Activated gamma-delta T cell (primary cell): ENCODE data around the gene CRB2.
"Not testable (repeated sequence)": the region's sequence is repeated elsewhere in the genome, so short reads cannot be mapped to it uniquely, and the experiment has no call there.

ENCODE experiments used
- DNase-seq: peaks from one replicate; lab custom pipeline; 2025; lab: John Stamatoyannopoulos, UW

Gene CRB2

DNA sequence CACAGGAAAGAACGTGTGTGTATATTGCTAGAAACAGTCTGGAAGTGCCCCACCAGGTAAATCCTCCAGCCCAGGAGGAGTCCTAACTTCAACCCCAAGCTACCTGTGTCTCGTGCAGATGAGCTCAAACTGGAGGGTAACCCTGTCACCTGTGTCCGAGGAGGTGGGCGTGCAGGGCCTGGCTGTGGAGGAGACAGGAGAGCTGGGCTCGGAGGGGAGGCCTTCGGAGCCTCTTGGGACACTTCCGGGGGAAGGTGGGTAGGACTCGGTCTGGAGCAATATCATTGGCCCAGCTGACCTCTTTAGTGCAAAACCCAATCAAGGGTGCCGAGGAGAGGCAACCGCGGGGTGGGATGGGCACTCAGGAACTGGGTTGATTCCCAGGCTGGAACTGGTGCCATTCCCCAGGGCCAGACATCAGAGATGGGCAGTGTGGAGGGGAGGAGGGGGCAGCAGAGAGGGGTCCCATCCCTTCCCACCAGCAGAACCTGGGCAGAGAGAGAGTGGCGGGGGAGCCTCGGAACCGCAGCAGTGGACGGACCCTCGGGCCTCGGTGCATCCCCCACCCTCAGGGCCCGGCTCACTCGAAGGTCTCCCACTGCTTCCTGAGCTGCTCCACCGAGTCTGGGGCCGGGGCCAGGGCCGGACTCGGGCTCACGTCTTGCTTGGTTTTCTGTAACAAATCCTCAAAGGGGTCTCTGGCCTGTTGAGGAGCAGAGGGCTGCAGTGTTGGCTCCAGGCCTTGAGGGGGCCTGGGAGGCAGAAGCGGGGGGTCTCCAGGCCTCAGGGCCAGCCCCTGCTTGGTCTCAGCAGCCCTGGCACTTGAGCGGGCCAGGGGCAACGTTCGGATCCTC is 25.1 kb downstream of the CRB2 start:
- no peak for DNase-seq

DNA sequence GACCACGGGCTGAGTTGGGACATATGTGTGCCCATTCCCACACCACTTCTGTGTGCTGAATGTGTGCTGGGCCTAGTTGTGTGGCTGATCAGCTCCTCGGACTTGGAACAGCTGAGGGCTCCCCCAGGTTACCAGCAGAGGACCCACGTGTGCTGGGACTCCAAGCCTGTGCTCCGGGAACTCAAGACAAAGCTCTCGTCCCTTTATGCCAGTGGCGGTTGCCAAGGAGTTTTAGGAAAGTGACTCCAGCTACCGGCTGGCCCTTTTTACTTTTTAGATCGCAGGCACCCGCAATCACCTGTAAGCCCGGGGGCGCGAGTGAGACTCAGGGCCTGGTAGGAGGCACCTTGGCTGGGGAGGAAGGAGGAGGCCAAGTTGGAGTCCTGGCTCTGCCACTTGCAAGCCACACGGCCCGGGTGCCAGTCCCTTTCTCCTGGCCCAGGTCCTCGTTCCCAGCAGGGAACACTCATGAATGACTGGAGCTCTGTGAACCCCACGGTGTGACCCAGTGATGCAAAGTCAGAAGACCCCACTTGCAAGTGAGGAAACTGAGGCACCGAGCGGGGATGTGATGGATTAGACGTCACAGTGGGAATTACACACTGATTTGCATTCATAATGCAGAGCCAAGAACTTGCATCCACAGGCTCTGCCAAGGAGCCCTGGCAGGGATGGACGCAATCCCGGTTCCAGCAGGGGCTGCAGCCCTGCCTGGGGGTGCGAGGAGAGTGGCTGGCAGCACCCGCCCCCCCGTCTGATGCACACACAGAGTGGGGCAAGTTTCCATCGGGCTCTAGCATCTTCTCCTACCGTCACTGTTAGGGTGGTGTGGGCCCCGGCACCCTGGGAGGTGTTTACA is 26.9 kb downstream of the CRB2 start:
- DNase-seq: no peak

DNA sequence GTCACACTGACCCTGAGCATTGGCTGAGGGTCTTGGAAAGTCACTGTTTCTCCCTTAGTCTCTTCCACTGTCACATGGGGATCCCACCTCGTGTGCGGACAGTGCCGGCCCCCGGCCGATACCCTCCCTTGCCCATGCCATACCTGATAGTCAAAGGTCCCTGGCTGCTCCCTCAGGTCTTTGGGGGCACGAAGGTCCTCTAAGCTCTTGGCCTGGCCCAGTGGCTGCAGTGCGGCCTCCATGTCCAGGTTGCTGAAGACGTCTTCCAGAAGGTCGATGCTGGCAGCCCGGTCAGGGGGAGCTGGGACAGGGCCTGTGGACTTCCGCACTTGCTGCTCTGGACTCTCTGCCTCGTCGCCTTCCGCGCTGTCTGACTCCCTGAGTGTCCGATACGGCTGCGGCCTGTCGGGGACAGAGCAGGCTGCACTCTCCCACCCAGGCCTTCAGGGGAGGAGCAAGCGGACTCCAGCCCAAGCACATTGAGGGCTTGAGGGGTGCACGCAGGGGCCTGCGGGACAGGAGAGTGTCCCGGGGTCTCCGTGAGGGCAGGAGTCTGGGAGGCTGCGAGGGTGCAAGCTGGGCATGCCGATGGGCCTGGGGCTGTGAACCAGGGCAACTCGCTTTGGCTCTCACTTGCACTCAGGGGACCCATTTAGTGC is 27.6 kb downstream of the CRB2 start:
- DNase-seq: no peak

DNA sequence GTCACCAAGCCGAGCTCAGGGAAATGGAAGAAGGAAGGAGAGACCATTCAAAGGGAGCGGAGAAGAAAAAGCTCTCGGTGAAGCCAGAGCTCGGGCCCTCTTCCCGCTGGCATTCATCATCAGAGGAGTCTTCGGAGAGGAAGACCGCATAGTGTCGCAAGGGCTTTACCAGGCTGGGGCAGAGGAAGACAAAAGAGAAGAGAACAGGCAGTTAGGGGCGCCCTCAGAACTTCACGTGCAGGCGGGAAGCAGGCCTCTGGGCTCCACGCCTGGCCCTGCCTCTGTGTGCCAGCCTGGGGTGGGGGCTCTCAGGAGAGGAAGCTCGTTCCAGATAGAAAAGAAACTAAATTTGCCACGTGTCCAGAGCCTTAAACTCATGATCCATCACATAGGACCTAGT is 31.7 kb downstream of the CRB2 start:
- no peak for DNase-seq

DNA sequence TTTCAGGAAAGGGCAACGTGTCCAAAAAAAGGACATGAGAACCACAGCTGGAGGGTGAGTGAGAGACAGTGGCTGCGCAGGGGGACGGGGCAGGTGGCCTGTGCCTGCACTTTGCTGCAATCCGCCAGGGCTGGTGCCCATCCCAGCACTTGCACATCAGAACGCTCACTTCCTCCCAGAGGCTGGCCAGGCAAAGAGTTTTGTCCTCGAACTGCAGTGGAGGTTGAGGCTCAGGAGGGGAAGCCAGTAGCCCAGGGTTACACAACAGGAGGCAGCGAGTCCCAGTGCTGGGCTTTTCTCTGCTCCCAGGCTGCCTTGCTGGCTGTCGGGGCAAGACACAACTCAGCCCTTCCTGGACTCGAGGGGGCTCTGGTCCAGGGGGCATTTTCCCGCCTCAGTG is 33.1 kb downstream of the CRB2 start:
- no peak for DNase-seq

DNA sequence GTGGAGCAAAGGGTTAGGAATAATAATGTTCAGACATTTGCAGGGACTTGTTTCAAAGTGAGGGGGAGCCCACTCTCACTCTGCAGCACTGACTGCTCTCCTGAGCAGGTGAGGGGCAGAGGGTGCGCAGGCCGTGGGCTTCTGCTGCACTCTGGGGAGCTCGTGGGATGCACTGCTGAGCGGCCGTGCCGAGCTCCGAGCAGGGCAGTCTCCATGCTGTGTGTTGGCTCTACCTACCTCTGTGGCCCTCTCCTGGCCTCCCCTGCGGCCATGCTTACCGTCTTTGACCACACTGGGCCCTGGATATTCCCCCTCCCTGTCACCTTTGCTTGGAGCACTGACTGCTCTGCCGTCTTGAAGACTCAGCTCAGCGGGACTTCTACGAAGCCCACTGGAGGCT is 33.7 kb downstream of the CRB2 start:
- DNase-seq: no peak

DNA sequence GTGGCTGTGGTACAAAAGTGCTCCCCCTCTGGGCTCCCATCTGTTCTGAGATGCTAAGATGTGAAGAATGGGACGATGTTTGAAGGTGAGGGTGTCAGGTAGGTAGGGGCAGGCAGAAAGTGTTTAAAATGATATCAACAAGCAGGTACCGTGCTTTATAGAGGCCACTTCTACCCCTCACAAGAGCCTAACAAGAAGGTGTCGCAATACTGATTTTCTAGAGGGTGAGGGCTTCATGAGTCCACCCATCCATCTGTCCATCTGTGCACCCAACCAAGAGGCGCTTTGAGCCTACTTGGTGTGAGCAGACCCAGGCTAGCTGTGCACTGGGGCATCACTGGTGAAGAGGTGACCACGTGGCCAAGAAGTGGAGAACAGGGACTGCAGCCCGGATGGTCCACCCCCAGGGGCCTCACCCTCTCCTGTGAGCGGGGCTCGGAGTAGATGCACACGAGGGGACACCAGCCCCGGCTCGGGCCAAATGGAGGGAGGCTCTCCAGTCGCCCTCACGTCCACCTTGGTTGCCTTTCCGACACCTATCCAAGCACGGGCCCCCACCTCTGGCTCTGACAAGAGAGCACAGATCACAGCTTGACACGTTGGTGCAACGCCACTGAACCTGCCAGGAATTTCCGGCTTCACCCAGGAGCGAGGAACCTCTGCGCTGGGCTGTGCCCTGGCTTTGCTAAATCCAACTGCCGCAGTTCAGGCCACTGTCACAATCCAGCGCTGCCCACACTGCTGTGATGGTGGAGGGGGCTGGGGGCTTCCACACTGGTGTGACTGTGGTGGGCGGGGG is 34.5 kb downstream of the CRB2 start:
- DNase-seq: no peak

DNA sequence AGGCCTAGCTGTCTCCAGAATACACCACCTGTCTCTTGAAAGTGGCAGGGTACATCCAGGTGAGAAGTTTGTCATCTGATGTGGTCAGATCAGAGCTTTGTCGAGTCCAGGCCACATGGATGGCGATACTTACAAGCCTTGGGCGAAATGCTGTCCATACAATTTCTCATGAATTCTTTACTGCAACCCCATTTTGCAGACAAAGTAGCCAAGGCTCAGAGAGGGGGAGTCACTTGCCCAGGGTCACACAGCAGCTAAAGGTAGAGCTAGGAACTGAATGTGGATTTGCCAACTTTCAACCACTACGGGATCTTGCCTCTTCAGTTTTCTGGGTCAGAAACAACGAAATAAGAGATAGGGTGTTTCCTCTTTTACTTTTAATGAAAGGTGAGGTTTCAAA is 35.2 kb downstream of the CRB2 start:
- no peak for DNase-seq

DNA sequence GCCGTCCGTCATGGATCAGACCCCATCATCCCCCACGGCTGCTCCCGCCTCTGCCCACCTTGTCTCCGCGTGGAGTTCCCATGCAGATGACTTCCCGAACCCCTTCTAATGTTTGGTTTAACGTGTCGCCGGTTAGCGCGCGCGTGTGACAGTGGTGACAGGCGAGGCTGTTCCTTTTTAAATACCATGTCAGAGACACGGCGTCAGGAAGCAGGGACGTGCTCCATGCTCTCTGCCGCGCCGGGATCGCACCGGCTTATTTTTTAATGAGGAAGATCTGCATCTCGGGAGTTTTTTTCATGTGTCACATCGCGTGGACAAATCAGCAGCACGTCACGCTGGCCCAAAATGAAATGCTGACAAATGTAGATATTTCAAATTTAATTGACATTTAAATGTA is 35.9 kb downstream of the CRB2 start:
- DNase-seq: no peak

DNA sequence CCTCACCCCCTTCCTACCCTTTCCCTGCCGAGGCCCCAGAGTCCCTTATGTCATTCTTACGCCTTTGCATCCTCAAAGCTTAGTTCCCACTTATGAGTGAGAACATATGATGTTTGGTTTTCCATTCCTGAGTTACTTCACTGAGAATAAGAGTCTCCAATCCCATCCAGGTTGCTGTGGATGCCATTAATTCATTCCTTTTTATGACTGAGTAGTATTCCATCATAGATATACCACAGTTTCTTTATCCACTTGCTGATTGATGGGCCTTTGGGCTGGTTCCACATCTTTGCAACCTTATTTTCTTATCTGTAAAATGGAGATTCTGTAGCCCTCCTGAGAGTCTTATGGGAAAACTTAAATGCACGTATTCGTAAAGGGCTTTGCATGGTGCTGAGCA is 36.8 kb downstream of the CRB2 start:
- DNase-seq: no peak

DNA sequence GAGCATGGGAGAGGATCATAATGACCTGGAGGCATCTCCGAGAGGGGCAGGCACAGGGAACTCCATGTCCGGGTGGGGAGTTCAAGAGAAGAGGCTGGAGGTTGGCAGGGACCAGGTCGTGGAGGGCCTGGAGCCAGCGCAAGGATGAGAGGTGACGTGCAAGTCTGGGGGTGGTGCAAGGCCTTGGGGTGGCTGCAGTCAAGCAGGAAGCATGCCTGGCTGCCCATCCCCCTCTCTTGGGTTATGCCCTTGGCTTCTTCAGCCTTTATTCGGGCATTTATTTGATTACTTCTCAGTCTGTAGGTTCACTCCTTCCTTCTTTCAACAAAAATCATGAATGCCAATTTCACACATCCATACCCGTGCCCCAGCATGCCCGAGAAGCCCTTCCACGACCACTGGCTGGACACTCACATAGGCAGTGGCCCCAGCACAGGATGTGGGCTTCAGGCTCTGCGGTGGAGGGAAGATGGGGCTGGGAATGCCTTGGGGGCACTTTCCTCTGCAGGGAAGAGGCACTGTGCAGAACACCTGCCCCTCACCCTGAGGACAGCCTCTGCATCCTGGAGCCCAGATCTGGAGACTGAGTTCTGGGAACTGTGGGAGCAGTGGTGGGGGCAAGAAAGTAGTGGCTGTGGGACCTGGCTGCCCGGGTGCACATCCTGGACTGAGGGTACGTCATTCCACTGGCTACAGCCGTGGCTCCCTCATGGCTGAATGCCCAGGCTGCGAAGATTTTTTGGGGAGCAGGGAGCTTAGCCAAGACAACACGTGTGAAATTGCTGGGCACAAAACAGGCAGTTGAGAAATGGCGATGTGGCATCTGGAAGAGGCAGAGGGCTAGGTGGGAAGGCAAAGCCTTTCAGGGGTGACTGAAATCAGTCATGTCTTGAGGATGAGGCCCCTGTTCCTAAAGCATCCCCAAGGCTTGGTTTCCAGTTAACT is 38.6 kb downstream of the CRB2 start:
- DNase-seq: no peak

DNA sequence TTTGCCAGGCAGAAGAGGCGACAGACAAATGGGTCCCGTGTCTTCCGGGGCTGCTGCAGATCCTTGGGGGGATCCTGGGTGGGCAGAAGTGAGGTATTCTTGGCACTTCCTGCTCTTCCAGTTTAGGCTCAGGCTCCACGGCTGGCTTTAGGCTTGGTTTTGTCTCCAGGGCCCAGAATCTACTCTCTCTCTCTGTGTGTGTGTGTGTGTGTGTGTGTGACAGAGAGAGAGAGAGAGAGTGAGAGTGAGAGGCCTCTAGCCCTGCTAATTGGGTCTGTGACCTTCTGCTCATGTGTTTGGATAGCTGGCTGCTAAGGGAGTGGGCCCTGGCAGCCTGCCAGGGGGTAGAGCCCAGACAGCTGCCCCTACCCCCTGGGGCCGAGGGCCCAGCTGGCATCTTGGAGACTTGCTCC is 39.3 kb downstream of the CRB2 start:
- DNase-seq: no peak

DNA sequence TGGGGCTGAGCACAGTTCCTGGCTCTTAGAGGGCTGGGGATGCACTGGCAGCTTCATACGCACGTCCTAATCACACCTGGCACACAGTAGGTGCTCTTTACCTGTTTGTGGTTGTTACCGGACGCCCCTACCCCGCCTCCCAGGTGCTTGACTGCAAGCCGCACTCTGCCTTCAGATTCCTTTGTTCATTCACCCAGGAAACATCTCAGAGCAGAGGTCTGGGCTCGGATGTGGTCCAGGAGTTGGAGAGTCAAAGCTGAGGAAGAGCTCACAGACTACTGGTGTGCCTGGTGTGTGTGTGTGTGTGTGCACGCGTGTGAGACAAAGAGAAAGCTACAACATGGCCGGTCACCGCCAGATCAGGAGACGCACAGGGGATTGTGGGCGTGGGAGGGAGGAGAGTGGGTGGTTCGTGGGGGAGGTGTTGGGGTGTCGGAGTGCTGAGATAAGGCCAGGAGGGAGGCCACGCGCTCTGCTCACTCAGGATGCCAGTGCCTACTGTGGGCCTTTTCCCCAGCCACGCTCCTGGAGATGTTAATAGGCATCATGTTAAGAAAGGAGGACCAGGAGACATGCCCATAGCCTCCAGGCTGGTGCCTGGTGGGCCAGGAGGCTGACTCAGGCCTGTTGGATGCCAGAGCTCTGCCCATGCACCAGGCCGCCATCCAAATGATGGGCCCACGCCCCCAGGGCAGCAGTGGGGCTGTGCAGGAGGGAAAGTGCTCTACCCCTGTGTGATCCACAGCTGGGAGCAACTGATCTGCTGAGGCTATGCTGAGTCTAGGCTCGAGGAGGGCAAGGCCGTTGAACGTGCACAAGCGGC is 39.9 kb downstream of the CRB2 start:
- no peak for DNase-seq

DNA sequence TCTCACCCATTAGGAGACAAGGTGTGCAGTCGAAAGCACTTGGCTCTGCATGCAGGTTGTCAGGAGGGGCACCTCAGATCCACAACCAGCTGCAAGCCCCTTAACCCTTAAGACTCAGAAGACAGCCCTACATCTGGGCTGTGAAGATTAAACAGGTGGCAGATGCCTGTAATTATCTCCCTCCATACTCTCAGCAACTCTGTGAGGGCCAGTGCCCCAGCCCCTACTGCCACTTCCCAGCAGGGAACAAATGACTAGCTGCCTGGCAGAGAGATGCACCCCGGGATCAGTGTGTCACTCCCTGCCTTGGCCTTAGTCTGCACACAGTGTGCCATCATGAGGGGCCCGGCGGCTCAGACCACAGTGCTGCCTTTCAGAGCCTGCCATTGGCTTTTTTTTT is 42.0 kb downstream of the CRB2 start:
- DNase-seq: no peak

DNA sequence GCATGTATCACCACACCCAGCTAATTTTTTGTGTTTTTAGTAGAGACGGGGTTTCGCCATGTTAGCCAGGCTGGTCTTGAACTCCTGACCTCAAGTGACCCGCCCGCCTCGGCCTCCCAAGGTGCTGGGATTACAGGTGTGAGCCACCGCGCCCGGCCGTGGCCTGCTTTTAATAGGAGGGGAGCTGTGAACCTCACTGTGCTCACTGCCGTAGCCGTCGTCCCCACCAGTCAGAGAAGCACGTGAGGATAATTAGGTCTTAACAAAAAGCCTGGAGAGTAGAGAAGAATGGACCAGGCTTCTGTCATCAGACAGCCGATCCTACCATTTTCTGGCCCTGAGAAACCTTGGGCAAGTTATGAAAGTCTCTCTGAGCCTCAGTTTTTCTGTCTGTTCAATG is 42.9 kb downstream of the CRB2 start:
- DNase-seq: not testable (repeated sequence)

DNA sequence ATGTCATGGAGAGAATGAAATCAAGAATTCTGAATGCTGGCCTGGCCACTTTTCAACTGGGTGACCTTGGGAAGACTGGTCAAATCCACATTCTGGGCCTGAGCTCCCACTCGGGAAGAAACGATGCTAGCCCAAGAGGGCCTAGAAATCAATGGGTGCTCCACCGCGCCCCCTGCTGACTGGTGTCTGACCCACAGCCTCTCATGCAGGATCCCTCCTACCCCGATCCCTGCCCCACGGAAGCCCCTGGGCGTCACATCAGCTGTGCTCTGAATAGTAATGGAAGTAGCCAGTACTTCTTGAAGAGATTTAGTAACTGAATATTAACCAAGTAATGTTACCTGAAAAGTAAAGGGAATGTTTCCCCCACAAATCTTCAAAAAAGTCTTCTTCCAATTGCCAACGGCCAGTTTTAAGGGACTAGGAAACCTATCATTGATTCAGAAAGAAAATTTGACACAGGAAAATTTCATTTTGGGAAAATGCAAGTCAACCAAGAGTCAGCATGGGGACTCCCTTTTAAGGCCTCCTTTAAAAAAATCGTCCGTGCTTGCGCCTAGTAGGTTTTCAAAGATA is 43.9 kb downstream of the CRB2 start:
- no peak for DNase-seq

DNA sequence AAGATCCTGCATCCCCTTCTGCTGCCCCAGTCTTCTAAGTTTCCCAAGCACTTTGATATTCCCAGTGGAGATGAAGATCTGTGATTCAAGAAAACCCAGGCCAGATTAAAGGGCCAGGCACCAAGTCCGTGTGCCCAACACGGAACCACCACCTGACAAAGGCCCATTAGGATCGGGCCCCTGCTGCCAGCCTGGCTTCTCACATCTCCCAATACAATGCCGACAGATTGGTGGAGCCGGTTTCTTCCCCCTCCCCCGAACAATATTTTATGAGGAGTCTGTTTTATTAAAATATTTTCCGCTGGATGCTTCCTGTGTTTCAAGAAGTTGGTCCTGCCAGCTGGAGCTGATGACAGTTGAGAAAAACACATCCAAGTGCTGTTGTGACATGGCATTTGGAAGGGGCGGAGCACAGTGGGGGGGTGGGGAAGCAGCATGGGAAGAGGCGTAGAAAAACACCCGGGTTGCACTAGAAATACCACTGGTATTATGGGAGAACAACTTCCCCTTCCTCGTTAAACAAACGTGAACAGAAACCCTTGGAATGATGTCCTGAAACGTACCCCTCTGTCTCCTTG is 45.0 kb downstream of the CRB2 start:
- no peak for DNase-seq

DNA sequence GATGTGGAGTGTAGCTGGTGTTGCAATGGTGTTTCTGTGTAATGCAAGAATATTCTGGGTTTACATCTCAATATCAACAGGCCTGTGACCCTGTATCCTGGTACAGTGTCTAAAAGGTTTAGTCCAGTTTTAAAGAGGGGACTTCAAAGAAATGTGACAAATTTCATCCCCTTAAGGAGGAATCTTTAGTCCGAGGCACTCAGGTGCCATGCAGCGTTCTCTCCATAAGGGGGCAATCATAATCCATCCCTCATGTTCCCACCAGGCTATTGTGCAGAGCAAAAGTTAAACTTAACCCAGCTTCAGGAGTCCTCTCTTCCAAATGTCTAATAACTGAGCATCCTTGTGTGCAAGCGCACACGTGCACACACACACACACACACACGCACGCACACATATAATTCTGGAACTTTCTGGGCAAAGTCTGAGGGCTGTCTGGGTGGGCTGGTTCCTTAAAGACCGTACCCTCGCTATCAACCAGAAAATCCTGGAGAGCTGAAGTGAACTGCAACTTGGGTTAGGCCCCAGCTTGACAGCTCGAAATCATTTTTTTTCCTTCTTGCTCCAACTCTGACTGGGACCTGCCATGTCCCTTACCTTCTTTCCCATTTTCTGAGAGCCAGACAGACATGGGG is 46.0 kb downstream of the CRB2 start:
- no peak for DNase-seq
